Hepatocyte (in vitro differentiated cells): ENCODE data around the gene DLGAP5.

Experiments
- EZH2 ChIP-seq: fragments of 200-600 bp; sonication (generic); IDR thresholded peaks from 2 replicates; pipeline ENCODE4 v1.6.1; 2016; ENCODE audit warnings: antibody characterized with exemption, mild to moderate bottlenecking, borderline replicate concordance
- EZH2phosphoT487 ChIP-seq: fragments of 200-600 bp; sonication (generic); IDR thresholded peaks from one replicate; pipeline ENCODE4 v1.6.1; 2018; ENCODE audit warnings: antibody characterized with exemption, mild to moderate bottlenecking, low read depth, moderate library complexity; ENCODE audit not compliant: unreplicated experiment, severe bottlenecking
- TF ChIP-seq, protein P1 (sequence below): fragments of 200-600 bp; sonication (generic); IDR thresholded peaks from 2 replicates; pipeline ENCODE4 v1.5.1; 2016; ENCODE audit warnings: antibody characterized with exemption, mild to moderate bottlenecking; ENCODE audit not compliant: poor library complexity

DNA sequence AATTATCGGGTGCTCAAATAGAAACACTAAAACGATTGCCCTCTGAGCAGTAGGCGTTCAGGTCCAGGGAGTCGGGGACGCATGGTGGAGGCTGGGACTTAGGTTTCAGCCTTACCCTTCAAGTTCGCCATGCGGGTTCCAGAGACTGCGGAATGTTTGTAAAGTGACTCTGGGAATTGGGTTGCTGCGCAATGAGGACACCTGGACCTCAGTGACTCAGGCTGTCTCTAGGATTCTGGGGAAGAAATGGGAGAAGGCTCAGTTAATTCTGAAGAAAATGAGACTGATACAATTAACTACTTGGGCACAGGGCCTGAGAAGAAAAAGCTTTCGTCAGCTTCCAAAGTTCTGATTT is 61.2 kb downstream of the DLGAP5 start:
- TF ChIP-seq, protein P1, sequence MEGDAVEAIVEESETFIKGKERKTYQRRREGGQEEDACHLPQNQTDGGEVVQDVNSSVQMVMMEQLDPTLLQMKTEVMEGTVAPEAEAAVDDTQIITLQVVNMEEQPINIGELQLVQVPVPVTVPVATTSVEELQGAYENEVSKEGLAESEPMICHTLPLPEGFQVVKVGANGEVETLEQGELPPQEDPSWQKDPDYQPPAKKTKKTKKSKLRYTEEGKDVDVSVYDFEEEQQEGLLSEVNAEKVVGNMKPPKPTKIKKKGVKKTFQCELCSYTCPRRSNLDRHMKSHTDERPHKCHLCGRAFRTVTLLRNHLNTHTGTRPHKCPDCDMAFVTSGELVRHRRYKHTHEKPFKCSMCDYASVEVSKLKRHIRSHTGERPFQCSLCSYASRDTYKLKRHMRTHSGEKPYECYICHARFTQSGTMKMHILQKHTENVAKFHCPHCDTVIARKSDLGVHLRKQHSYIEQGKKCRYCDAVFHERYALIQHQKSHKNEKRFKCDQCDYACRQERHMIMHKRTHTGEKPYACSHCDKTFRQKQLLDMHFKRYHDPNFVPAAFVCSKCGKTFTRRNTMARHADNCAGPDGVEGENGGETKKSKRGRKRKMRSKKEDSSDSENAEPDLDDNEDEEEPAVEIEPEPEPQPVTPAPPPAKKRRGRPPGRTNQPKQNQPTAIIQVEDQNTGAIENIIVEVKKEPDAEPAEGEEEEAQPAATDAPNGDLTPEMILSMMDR, result no peak
- TF ChIP-seq EZH2 (no peak), EZH2phosphoT487 (no peak)
